ENCODE results near the gene MTERF2. TPM values are rescaled to one million over a fixed set of nuclear protein-coding genes. Genes with fewer than 3 reads are reported as not detected.
"Not testable (repeated sequence)": the region's sequence is repeated elsewhere in the genome, so short reads cannot be mapped to it uniquely, and the experiment has no call there.

Gene MTERF2
- total RNA-seq, 1 donor from 2014 or later, result 7.5 TPM

- Mint-ChIP-seq H3K4me3 (ENCODE audit: unreplicated experiment) (no peak overlapping the region), H3K4me1 (ENCODE audit: low read depth) (no peaks in the 10 kb centered on the region), H3K27me3 (ENCODE audit: low read depth) (no peaks in the 10 kb centered on the region), H3K27ac (ENCODE audit: unreplicated experiment) (no peak overlapping the region), H3K9me3 (ENCODE audit: low read depth) (peaks cover 2% of the 10 kb centered on the region), H3K36me3 (ENCODE audit: low read depth) (peaks cover 2% of the 10 kb centered on the region)
- no peak for TF ChIP-seq CTCF (IDR thresholded peaks at IDR 0.05)
- no peak for DNase-seq (ENCODE audit: low spot score)
Observed at GRCh38 chr12:107007411-107007810, 20.5 kb upstream of the MTERF2 start.

- H3K4me1 Mint-ChIP-seq (ENCODE audit: low read depth); H3K27ac Mint-ChIP-seq (ENCODE audit: unreplicated experiment); H3K27me3 Mint-ChIP-seq (ENCODE audit: low read depth); H3K4me3 Mint-ChIP-seq (ENCODE audit: unreplicated experiment); H3K36me3 Mint-ChIP-seq (ENCODE audit: low read depth); DNase-seq (ENCODE audit: low spot score); H3K9me3 Mint-ChIP-seq (ENCODE audit: low read depth): not testable (repeated sequence)
Observed at GRCh38 chr12:107002665-107003064, 15.7 kb upstream of the MTERF2 start.

GRCh38 chr12:106999446-106999845 lies 12.5 kb upstream of the MTERF2 start:
- Mint-ChIP-seq H3K27me3 (ENCODE audit: low read depth) (no peaks in the 10 kb centered on the region), H3K4me1 (ENCODE audit: low read depth) (peaks cover 17% of the 10 kb centered on the region), H3K4me3 (ENCODE audit: unreplicated experiment) (no peak overlapping the region), H3K27ac (ENCODE audit: unreplicated experiment) (no peak overlapping the region), H3K36me3 (ENCODE audit: low read depth) (peaks cover 9% of the 10 kb centered on the region), H3K9me3 (ENCODE audit: low read depth) (no peaks in the 10 kb centered on the region)
- no peak for DNase-seq (ENCODE audit: low spot score)
- no peak for TF ChIP-seq CTCF (IDR thresholded peaks at IDR 0.05)

GRCh38 chr12:106997916-106998315 lies 11.0 kb upstream of the MTERF2 start:
- Mint-ChIP-seq H3K27ac (ENCODE audit: unreplicated experiment) (no peak overlapping the region), H3K4me1 (ENCODE audit: low read depth) (peaks cover 24% of the 10 kb centered on the region), H3K36me3 (ENCODE audit: low read depth) (peaks cover 9% of the 10 kb centered on the region), H3K4me3 (ENCODE audit: unreplicated experiment) (no peak overlapping the region), H3K9me3 (ENCODE audit: low read depth) (no peaks in the 10 kb centered on the region), H3K27me3 (ENCODE audit: low read depth) (no peaks in the 10 kb centered on the region)
- TF ChIP-seq CTCF (IDR thresholded peaks at IDR 0.05), result no peak
- DNase-seq (ENCODE audit: low spot score), result no peak

GRCh38 chr12:106996102-106996501 lies 9.2 kb upstream of the MTERF2 start:
- not testable (repeated sequence) for H3K4me3 Mint-ChIP-seq (ENCODE audit: unreplicated experiment); H3K27me3 Mint-ChIP-seq (ENCODE audit: low read depth); H3K36me3 Mint-ChIP-seq (ENCODE audit: low read depth); H3K9me3 Mint-ChIP-seq (ENCODE audit: low read depth); H3K27ac Mint-ChIP-seq (ENCODE audit: unreplicated experiment); DNase-seq (ENCODE audit: low spot score)
- peaks cover 24% of the 10 kb centered on the region for H3K4me1 Mint-ChIP-seq (ENCODE audit: low read depth)

GRCh38 chr12:106994579-106995220 lies 7.8 kb upstream of the MTERF2 start:
- H3K9me3 Mint-ChIP-seq (ENCODE audit: low read depth), result no peaks in the 10 kb centered on the region
- no peaks in the 10 kb centered on the region for H3K27me3 Mint-ChIP-seq (ENCODE audit: low read depth)
- TF ChIP-seq CTCF (IDR thresholded peaks at IDR 0.05), result peak; percentile 27
- DNase-seq (ENCODE audit: low spot score), result no peak
- H3K4me1 Mint-ChIP-seq (ENCODE audit: low read depth), result peaks cover 24% of the 10 kb centered on the region
- H3K36me3 Mint-ChIP-seq (ENCODE audit: low read depth), result peaks cover 7% of the 10 kb centered on the region
- H3K4me3 Mint-ChIP-seq (ENCODE audit: unreplicated experiment), result no peak overlapping the region
- peak overlapping the region; percentile 58 for H3K27ac Mint-ChIP-seq (ENCODE audit: unreplicated experiment)

Measured in chondrocyte (in vitro differentiated cells).